ENCODE results near the gene IL36B. TPM values are rescaled to one million over a fixed set of nuclear protein-coding genes. Genes with fewer than 3 reads are reported as not detected.

The IL36B gene
- total RNA-seq, 2 donors from 2014 or later, result not detected

DNA sequence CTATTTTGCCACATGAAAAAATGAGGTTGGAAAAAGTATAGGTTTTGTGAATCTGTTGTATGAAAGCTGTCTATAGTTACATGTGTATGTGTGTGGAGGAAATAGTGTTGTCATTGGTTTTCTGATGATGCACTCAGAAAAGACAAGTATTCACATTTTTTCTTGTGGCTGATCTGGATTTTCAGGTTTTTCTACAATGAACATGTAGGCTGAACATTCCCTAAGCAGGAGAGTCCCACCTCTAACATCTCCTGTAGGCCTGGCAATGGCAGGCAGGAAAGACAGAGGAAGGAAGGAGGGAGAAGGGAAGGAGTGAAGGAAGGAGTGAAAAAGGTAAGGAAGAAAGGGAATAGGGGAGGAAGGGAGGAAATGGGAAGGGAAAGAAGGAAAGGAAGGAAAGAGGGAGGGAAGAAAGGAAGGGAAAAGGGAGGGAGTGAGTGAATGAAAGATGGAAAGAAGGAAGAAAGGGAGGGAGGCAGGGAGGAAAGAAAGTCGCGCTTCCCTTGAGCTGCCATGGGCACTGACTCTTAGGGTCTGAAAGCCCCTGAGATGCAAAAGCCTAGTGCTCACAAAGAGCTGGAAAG is 5.8 kb upstream of the IL36B start:
- peaks cover 16 to 19% of the 10 kb centered on the region in 2 donors for H3K9me3 Mint-ChIP-seq
- DNase-seq, result no peak
- ATAC-seq (replicated peaks in 1 of 2), result no peak
- no peak overlapping the region for H3K27ac Mint-ChIP-seq
- H3K27me3 Mint-ChIP-seq (ENCODE audit: low read depth), result no peaks in the 10 kb centered on the region
- H3K4me1 Mint-ChIP-seq (ENCODE audit: low read depth), result peaks cover 6% of the 10 kb centered on the region
- no peak overlapping the region for H3K4me3 Mint-ChIP-seq
- H3K36me3 Mint-ChIP-seq (ENCODE audit: insufficient read depth in 2 of 2), result peaks cover 11 to 27% of the 10 kb centered on the region in 2 donors

DNA sequence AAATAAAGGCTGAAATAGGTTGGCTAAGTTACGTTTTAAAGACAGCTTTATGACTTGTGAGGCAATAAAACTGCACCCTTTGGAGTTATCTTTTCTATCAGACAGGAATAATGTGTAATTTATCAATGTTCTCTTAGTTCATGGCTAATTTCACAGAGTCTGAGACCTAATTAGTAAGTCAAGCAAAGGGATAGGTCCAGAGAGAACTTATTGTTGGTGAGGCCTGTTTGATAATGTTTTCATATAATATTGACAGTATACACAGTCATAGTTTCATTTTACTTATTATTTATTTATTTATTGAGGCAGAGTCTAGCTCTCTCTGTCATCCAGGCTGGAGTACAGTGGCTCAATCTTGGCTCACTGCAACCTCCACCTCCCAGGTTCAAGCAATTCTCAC is 4.5 kb upstream of the IL36B start:
- Mint-ChIP-seq H3K27me3 (ENCODE audit: low read depth) (no peaks in the 10 kb centered on the region), H3K27ac (no peak overlapping the region), H3K4me3 (no peak overlapping the region), H3K9me3 (peaks cover 16 to 22% of the 10 kb centered on the region in 2 donors), H3K4me1 (ENCODE audit: low read depth) (peaks cover 6% of the 10 kb centered on the region), H3K36me3 (ENCODE audit: insufficient read depth in 2 of 2) (peaks cover 11 to 29% of the 10 kb centered on the region in 2 donors)
- ATAC-seq (replicated peaks in 1 of 2) (no peak), DNase-seq (no peak)

DNA sequence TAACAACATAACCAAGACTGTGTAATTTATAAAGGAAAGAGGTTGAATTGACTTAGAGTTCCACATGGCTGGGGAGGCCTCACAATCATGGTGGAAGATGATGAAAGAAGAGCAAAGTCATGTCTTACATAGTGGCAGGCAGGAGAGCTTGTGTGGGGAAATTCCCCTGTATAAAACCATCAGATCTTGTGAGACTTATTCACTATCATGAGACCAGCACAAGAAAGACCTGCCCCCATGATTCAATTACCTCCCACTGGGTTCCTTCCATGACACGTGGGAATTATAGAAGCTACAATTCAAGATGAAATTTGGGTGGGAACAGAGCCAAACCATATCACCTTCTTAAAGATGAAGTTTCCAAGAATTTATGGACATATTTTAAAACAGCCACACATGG is 3.9 kb upstream of the IL36B start:
- H3K27me3 Mint-ChIP-seq (ENCODE audit: low read depth), result no peaks in the 10 kb centered on the region
- H3K4me3 Mint-ChIP-seq, result no peak overlapping the region
- ATAC-seq (replicated peaks in 1 of 2) (no peak), DNase-seq (no peak)
- peaks cover 6% of the 10 kb centered on the region for H3K4me1 Mint-ChIP-seq (ENCODE audit: low read depth)
- peaks cover 16 to 22% of the 10 kb centered on the region in 2 donors for H3K9me3 Mint-ChIP-seq
- H3K27ac Mint-ChIP-seq, result no peak overlapping the region
- peaks cover 11 to 29% of the 10 kb centered on the region in 2 donors for H3K36me3 Mint-ChIP-seq (ENCODE audit: insufficient read depth in 2 of 2)

DNA sequence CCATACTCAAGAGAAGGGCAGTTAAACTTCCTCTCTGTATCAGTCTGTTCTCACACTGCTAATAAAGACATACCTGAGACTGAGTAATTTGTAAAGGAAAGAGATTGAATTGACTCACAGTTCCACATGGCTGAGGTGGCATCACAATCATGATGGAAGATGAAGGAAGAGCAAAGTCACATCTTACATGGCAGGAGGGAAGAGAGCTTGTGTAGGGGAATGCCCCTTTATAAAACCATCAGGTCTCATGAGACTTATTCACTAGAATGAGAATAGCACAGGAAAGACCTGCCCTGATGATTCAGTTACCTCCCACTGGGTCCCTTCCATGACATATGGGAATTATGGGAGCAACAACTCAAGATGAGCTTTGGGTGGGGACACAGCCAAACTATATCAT is 1.4 kb upstream of the IL36B start:
- Mint-ChIP-seq H3K27ac (no peak overlapping the region), H3K36me3 (ENCODE audit: insufficient read depth in 2 of 2) (peaks cover 11 to 29% of the 10 kb centered on the region in 2 donors), H3K27me3 (ENCODE audit: low read depth) (no peaks in the 10 kb centered on the region), H3K9me3 (peaks cover 16 to 26% of the 10 kb centered on the region in 2 donors), H3K4me3 (no peak overlapping the region), H3K4me1 (ENCODE audit: low read depth) (peaks cover 6% of the 10 kb centered on the region)
- no peak for ATAC-seq (replicated peaks in 1 of 2)
- DNase-seq, result no peak

DNA sequence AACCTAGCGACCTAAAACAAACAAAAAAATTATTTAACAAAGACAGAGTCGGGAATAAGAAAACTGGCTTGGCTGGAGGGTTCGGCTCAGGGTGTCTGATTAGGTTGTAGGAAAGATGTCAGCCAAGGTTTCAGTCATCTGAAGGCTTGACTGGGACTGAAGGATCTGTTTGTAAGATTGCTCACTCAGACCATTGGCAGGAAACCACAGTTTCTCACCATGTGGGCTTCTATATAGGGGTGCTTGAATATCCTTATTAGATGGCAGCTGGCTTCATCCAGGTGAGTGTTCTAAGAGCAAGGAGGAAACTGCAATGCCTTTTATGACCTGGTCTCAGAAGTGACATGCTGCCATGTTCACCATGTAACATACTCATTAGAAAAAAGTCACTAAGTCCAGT is 999 bp upstream of the IL36B start:
- DNase-seq (no peak), ATAC-seq (replicated peaks in 1 of 2) (no peak)
- Mint-ChIP-seq H3K27me3 (ENCODE audit: low read depth) (no peaks in the 10 kb centered on the region), H3K4me1 (ENCODE audit: low read depth) (peaks cover 6% of the 10 kb centered on the region), H3K27ac (no peak overlapping the region), H3K9me3 (peaks cover 16 to 26% of the 10 kb centered on the region in 2 donors), H3K4me3 (no peak overlapping the region), H3K36me3 (ENCODE audit: insufficient read depth in 2 of 2) (peaks cover 11 to 29% of the 10 kb centered on the region in 2 donors)

DNA sequence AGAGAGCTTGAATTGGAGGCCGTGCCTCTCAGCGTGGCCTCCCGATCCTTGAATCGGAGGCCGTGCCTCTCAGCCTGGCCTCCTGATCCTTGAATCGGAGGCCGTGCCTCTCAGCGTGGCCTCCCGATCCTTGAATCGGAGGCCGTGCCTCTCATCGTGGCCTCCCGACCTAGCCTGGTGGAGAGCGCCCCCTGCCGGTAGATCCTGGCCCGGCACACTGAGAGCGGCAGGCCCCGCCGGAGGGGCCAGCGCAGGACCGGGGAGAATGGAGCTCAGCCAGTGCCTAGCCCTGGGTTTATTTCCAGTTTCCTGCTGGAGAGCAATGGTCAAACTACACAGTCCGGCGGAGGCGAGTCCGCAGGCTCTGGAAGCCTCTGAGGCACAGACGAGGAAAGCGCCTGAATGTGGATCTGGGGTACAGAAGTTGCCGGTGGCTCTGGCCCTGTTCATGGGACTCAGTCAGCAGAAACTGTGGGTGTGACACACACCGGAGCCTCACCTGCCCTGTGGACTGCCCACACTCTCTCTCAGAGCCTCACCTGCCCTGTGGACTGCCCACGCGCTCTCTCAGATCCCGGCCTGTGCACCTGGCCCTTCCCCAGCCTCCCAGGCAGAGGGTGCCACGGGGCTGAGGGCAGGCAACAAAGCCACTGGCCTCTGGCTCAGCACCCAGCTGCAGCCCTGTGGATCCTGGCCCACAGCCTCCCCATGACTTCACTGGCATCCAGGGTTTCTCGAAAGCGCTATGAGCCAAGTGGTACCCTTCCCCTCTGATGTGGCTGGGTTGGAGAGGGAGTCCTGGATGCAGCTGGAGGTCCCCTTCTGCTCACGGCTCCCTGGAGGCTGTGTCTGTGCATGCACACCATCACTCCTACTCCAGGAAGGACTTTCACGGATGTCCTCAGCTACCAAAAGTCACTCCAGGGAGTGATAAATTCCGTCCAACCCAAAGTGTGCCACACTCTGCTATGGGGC is 1.5 kb downstream of the IL36B start:
- Mint-ChIP-seq H3K4me3 (no peak overlapping the region), H3K27ac (no peak overlapping the region), H3K9me3 (peaks cover 16 to 24% of the 10 kb centered on the region in 2 donors), H3K27me3 (ENCODE audit: low read depth) (no peaks in the 10 kb centered on the region), H3K36me3 (ENCODE audit: insufficient read depth in 2 of 2) (peaks cover 11 to 27% of the 10 kb centered on the region in 2 donors), H3K4me1 (ENCODE audit: low read depth) (peaks cover 1% of the 10 kb centered on the region)
- DNase-seq, result no peak
- ATAC-seq (replicated peaks in 1 of 2), result no peak

DNA sequence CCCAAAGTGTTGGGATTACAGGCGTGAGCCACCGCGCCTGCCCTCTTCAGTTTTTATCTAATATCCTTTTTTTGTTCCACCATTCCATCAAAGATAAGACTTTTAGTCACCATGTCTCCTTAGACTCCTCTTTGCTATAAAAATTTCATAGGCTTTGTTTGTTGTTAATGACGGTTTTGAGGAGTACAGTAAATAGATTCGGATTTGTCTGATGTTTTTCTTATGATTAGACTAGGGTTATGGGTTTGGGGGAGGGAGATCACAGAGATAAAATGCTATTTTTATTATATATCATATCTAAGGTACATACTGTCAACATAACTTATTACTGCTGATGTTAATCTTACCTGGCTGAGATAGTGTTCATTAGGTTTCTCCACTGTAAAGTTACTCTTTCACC is 6.2 kb downstream of the IL36B start:
- Mint-ChIP-seq H3K9me3 (peaks cover 0 to 4% of the 10 kb centered on the region in 2 donors), H3K4me1 (ENCODE audit: low read depth) (no peaks in the 10 kb centered on the region), H3K27me3 (ENCODE audit: low read depth) (no peaks in the 10 kb centered on the region), H3K4me3 (no peak overlapping the region), H3K36me3 (ENCODE audit: insufficient read depth in 2 of 2) (no peaks in the 10 kb centered on the region), H3K27ac (no peak overlapping the region)
- DNase-seq (no peak), ATAC-seq (replicated peaks in 1 of 2) (no peak)

DNA sequence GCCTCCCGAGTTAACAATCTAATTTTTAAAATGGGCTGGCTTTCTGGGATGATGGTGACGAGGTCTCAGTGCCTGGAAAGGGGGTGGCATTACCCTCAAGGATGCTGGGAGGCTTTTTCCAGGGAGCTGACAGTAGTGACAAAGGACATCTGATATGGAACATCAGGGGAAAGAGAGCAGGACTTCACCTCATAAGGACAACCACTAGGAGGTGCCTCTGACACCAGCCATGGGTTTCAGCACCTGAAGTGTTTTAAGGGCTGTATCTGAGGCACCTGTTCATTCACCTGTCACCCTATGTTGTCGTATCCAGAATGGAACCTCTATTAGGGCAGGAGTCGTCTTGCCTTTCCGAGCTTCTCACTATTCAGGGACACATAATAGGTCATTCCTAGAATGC is 10.8 kb downstream of the IL36B start:
- no peaks in the 10 kb centered on the region for H3K36me3 Mint-ChIP-seq (ENCODE audit: insufficient read depth in 2 of 2)
- no peaks in the 10 kb centered on the region for H3K27me3 Mint-ChIP-seq (ENCODE audit: low read depth)
- DNase-seq, result no peak
- no peak overlapping the region for H3K4me3 Mint-ChIP-seq
- no peaks in the 10 kb centered on the region for H3K9me3 Mint-ChIP-seq
- H3K27ac Mint-ChIP-seq, result no peak overlapping the region
- no peaks in the 10 kb centered on the region for H3K4me1 Mint-ChIP-seq (ENCODE audit: low read depth)
- ATAC-seq (replicated peaks in 1 of 2), result no peak

DNA sequence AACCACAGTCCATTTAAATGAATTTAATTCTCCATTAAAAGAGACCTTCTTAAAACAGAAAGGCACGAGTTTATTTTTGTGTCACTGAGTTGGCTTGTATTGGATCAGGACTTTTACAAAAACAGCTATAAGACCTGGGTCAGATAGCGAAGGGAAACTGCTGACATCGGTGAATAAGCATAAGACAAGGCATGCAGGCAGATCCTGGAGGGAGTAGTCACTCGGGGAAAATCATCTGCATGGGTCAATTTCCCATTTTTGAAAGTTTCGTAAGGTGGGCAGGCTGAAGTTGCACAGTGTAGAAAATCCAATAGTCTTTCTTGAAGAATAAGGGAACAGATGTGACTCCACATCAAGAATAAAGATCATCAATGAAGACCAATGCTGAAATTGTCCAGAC is 12.9 kb downstream of the IL36B start:
- no peaks in the 10 kb centered on the region for H3K27me3 Mint-ChIP-seq (ENCODE audit: low read depth)
- no peak for ATAC-seq (replicated peaks in 1 of 2)

DNA sequence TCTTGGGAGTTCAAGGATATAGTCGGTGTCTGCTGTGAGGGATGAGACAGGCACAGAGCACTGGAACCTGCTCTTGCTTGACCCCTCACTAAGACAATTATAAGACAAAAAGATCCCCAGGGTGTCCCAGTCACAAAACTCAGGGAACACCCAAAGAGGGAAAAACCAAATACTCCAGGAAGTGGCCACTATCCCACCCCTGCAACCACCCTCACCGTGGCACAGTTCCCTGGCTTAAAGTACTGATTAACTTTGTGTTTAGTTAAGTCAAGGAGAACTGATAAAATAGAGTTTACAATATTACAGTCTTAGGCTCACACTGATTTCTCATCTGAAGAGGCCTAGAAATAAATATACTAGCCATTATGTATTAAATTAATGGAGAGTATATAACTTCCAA is 13.5 kb downstream of the IL36B start:
- H3K36me3 Mint-ChIP-seq (ENCODE audit: insufficient read depth in 2 of 2), result no peaks in the 10 kb centered on the region
- no peak for DNase-seq
- H3K9me3 Mint-ChIP-seq, result no peaks in the 10 kb centered on the region
- H3K4me1 Mint-ChIP-seq (ENCODE audit: low read depth), result no peaks in the 10 kb centered on the region
- ATAC-seq (replicated peaks in 1 of 2), result no peak
- no peak overlapping the region for H3K27ac Mint-ChIP-seq
- no peak overlapping the region for H3K4me3 Mint-ChIP-seq
- no peaks in the 10 kb centered on the region for H3K27me3 Mint-ChIP-seq (ENCODE audit: low read depth)

More for the DNA sequence above, 12.9 kb downstream of the IL36B start:
- Mint-ChIP-seq H3K27ac (no peak overlapping the region), H3K36me3 (ENCODE audit: insufficient read depth in 2 of 2) (no peaks in the 10 kb centered on the region), H3K4me1 (ENCODE audit: low read depth) (no peaks in the 10 kb centered on the region), H3K9me3 (no peaks in the 10 kb centered on the region), H3K4me3 (no peak overlapping the region)
- DNase-seq, result no peak

DNA sequence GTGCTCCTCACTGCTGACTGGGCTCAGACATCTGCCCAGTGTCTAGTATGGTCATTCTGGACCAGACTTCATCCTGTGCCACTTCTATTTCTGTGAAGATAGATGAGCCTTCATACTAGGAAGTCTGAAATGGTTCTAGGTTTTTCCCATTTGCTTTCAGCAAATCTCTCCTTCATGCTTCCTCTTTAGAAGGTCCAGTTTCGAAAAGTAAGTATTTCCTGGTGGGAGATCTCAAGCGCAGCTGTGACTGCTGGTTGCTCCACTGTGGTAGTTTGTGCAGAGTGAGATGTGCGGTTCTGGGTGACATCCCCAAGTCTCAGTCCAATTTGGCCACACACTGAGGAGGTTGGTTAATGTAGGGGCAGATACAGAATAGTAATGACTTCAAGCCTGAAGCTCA is 14.4 kb downstream of the IL36B start:
- ATAC-seq (replicated peaks in 1 of 2) (no peak), DNase-seq (no peak)
- no peaks in the 10 kb centered on the region for H3K4me1 Mint-ChIP-seq (ENCODE audit: low read depth)
- H3K36me3 Mint-ChIP-seq (ENCODE audit: insufficient read depth in 2 of 2), result no peaks in the 10 kb centered on the region
- H3K27ac Mint-ChIP-seq, result no peak overlapping the region
- no peak overlapping the region for H3K4me3 Mint-ChIP-seq
- no peaks in the 10 kb centered on the region for H3K27me3 Mint-ChIP-seq (ENCODE audit: low read depth)
- H3K9me3 Mint-ChIP-seq, result no peaks in the 10 kb centered on the region

DNA sequence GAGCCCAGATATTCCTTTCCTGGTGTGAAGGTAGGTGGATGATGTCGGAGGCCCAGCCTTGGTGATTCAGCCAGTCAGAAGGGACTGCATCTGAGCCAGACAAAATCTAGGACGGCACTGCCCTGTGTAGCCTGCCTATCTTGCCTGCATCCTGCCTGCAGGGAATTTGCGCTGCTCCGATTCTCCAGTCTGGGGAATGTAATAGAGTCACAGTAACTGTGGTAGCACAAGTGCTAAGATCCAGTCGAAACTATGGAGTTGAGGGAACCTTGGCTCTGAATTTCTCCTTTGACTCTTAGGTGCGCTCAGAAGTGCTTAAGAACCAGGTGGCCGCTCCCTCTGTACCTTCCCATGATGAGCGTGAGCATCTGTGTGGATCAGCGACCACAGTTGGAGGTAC is 15.9 kb downstream of the IL36B start:
- no peak overlapping the region for H3K4me3 Mint-ChIP-seq

DNA sequence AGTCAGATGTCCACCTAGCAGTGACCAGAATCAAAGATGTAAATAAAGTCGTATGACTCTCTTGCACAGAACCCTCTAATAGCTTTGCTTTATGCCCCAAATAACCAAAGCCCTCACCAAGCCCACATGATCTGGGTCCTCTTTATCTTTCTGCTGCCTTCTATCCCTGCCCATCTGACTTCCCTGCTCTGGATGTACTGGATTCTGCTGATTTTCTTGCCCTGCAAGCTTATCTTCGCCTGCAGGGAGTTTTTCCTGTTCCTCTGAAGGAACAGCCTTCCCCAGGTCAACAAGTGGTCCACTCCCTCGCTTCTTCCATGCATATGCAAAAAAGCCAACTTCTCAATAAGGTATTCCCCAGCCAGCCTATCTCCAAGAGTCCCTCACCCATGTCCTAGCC is 18.7 kb downstream of the IL36B start:
- H3K27ac Mint-ChIP-seq, result no peak overlapping the region
- no peak overlapping the region for H3K4me3 Mint-ChIP-seq
- H3K4me1 Mint-ChIP-seq (ENCODE audit: low read depth), result no peaks in the 10 kb centered on the region
- no peaks in the 10 kb centered on the region for H3K9me3 Mint-ChIP-seq
- ATAC-seq (replicated peaks in 1 of 2) (no peak), DNase-seq (no peak)
- H3K27me3 Mint-ChIP-seq (ENCODE audit: low read depth), result no peaks in the 10 kb centered on the region
- no peaks in the 10 kb centered on the region for H3K36me3 Mint-ChIP-seq (ENCODE audit: insufficient read depth in 2 of 2)

More for the DNA sequence above, 15.9 kb downstream of the IL36B start:
- Mint-ChIP-seq H3K4me1 (ENCODE audit: low read depth) (no peaks in the 10 kb centered on the region), H3K9me3 (no peaks in the 10 kb centered on the region), H3K27me3 (ENCODE audit: low read depth) (no peaks in the 10 kb centered on the region), H3K27ac (no peak overlapping the region), H3K36me3 (ENCODE audit: insufficient read depth in 2 of 2) (no peaks in the 10 kb centered on the region)
- DNase-seq (no peak), ATAC-seq (replicated peaks in 1 of 2) (no peak)
